ENCODE data around the gene GULP1.

Gene GULP1

GRCh38 chr2:188367164-188367563, 75.5 kb downstream of the GULP1 start:
- DNase-seq (ENCODE audit: low read depth) = no peak

GRCh38 chr2:188369365-188369764, 77.7 kb downstream of the GULP1 start:
- DNase-seq (ENCODE audit: low read depth) = peak; percentile 46

- DNase-seq (ENCODE audit: low read depth) = no peak
Observed at GRCh38 chr2:188378371-188378950, 86.8 kb downstream of the GULP1 start.

- no peak for DNase-seq (ENCODE audit: low read depth)
Observed at GRCh38 chr2:188379748-188380147, 88.1 kb downstream of the GULP1 start.

DNA sequence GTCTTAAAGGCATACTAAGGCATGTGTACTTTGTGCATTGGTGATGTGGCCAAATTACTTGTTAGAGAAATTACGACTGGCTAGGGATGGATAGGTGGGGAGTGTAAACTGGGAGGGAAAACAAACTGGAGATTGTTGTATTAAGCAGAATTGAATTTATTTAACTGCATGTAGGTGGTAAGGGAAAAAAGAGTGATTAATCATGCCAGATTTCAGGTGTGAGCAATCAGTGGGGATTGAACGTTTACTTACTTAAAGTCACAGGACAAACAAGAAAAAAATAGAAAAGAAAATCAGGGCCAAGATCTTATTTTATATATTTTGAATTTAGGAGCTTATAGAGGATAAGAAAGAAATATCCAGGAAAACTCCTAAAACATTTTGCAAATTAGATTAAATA, 88.6 kb downstream of the GULP1 start:
- DNase-seq (ENCODE audit: low read depth) = no peak

- DNase-seq (ENCODE audit: low read depth) = no peak
Observed at GRCh38 chr2:188381614-188382013, 89.9 kb downstream of the GULP1 start.

- no peak for DNase-seq (ENCODE audit: low read depth)
Observed at GRCh38 chr2:188382107-188382506, 90.4 kb downstream of the GULP1 start.

DNA sequence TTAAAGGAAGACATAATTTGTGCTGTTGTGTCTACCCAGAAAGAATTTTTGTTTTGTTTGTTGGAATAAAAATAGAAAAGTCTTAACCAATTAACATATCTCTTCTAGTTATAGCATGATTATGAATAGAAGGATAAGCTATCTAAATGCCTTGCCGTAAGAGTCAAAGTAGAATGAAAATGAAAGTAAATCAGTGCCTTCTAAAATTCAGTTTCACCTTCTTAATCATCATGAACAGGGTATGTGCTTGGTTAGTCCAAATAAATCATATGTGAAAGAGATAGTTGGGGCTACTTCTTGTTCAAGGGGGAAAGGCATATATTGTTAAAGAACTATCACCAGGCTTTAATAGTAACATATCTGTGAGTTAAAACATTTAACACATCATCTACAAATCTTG, 91.5 kb downstream of the GULP1 start:
- DNase-seq (ENCODE audit: low read depth) = no peak

GRCh38 chr2:188385857-188386256, 94.2 kb downstream of the GULP1 start:
- no peak for DNase-seq (ENCODE audit: low read depth)

DNA sequence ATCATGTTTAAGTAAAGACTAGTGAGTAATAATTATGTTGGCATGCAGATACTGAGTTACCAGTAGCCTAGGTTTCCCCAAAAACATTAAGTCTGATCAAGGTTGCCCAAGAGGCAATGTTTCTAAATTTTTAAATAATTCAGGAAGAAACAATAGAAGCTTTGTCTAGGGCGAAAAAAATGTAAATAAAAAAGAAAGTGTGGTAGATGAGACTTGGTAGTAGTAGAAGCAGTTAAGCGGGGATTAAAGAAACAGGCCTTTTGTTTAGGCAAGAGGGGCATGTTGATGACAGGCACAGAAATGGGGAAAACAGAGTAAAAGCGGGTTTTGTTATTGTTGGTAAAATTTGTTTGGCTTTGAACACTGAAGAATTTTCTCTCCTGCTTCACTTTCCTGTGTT, 97.2 kb downstream of the GULP1 start:
- DNase-seq (ENCODE audit: low read depth) = no peak

GRCh38 chr2:188391354-188391753, 99.7 kb downstream of the GULP1 start:
- DNase-seq (ENCODE audit: low read depth) = no peak

- no peak for DNase-seq (ENCODE audit: low read depth)
Observed at GRCh38 chr2:188394931-188395472, 103.3 kb downstream of the GULP1 start.

DNA sequence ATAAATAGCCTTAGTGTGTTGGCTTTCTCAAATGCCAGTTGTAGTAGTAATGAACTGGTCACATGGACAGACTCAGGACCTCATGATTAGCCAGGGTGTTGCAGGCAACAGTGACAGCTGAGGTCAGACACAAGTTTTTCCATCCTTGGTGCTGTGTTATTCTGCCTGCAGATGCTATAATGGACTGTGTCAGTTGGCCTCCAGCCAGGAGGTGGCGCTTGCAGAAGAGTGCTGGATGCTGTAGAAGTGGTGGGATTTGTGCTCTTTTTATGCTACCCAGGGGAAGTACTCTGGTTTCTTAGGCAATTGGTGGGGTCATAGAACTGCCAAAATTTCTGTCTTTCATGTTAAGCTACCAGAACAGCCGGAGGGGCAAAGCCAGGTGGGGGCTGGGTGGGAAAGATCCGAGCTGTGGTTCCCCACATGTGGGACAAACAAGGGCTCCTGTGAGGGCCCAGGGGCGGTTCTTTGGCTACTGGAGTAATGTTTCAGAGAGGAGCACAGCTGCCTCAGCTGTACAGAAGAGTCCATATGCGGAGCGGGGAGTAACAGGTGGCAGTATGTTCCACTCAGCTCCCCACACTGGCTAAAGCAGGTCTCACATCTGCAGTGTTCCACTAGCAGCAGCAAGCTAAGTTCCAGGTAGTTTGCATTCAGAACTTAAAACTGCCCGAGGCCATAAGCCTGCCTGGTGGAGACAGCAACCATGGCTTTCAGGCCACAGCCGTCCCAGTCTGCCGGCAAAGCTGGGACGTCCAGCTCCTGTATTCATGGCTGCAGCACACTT, 104.4 kb downstream of the GULP1 start:
- DNase-seq (ENCODE audit: low read depth) = no peak

- DNase-seq (ENCODE audit: low read depth) = no peak
Observed at GRCh38 chr2:188399159-188399558, 107.5 kb downstream of the GULP1 start.

DNA sequence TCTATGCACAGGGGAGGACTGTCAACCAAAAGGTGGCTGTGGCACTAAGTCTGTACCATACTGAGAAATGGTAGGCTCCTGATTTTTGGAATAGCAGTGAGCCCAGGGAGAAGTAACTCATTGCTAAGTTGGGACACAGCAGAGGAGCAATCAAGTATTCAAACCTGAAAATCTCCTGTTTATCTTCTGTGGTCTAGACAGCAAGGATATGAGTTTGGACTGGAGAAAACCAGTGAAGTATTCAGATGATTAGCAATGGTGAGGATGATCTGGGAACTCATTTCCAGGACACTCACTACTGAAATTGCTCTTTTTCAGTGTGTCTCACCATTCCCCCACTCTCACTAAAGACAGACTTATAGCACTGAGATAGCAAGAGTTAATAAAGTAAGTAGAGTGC, 112.0 kb downstream of the GULP1 start:
- DNase-seq (ENCODE audit: low read depth) = no peak

DNA sequence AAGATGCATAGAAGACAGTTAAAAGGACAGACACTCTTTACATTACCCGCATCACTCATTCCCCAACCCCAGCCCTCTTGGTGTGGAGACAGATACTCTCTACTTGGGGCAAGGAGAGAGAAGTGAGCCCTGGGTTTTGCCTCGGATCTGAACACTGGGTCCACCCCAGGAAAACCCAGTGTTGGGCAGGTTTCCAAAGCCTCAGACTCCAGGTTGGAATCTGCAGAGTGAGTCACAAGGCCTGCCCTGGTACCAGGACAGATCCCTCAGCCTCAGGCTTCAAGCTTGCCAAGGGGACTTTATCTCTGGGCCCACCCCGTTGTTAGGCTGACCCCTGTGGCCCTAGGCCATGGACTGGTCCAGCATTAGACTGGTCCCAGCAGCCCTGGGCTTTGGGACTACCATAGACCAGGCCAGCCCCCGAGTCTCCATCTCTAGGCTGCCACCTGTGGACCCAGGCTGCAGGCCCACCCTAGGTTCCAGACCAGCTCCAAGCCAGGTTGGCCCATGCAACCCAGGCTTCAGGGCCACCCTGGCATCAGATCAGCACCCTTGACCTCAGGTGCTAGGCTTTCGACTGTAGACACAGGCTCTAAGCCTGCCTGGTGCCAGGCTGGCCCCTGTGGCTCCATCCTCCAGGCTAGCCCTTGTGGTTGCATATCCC, 112.8 kb downstream of the GULP1 start:
- no peak for DNase-seq (ENCODE audit: low read depth)

DNA sequence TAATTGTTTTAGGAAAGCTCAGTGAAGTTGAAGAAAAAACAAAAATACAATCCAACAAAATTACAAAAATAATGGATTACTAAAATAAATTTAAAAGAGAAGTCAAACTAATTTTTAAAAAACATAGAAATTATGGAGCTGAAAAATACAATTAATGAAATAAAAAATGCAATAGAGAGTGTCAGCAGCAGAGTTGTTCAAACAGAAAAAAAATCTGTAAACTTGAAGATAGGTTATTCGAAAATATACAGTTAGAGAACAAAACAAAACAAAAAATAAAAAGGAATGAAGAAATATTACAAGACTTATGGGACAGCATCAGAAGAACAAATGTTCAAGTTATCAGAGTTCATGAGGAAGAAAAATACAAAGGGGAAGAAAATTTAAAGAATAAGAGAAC, 114.7 kb downstream of the GULP1 start:
- DNase-seq (ENCODE audit: low read depth) = no peak

DNA sequence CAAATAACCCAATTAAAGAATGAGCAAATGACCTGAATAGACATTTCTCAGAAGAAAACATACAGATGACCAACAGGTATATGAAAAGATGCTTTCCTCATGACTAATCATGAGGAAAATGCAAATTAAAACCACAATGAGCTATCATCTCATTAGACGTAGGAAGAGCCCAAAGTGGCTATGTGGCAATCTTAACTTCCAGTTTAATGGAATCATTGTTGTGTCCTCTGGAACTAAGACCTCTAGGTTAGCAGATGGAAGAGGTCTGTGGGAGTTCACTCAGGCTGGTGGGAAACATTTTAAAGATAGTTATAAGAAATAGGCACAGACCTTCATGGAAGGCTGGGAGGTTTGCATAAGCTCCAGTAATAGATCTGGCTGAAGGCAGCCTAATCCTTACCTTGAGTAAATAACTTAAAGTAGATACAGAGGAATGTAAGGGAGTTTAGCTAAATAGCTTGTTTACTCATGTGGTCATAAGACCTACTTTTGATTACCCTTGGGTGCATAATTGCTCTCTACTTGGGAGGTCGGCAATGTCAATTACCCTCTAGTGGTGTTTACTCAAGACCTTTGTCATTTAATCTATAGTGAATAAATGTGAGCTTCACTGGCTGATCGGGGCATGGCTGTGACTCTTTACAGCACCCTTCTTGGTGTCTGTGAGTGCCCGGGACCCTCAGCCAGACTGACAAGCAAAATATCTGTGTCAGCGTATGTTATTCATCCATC, 119.0 kb downstream of the GULP1 start:
- DNase-seq (ENCODE audit: low read depth) = no peak

DNA sequence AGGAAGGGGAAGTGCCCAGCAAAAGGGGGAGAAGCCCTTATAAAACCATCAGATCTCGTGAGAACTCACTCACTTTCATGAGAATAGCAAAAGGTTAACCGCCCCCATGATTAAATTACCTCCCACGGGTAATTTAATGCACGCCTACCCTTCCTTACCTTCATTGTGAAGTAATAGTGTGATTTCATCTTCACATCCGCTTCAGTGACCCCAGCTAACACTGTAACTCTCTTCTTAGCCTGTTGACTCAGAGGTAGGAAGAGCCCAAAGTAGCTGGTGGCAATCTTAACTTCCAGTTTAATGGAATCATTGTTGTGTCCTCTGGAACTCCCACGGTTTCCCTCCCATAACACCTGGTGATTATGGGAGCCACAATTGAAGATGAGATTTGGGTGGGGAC, 120.5 kb downstream of the GULP1 start:
- no peak for DNase-seq (ENCODE audit: low read depth)

DNA sequence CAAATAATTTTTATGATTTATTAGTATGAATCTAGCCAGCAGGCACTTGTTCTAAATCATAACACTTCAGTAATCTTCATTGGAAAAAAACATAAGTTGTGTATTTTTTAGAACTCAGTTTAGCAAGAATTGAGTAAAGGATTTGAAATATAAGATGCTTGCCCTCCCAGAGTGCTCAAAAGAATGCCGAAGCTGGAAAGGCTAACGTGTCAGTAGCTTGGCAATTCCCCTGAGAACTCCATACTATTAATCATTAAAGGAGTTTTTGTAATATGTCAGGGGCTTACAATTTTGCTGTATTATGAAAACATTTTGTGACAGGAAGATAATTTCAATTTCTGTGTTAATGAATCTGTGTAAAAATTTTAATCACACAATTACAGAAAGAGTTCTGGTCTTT, 122.7 kb downstream of the GULP1 start:
- DNase-seq (ENCODE audit: low read depth) = peak; percentile 27

DNA sequence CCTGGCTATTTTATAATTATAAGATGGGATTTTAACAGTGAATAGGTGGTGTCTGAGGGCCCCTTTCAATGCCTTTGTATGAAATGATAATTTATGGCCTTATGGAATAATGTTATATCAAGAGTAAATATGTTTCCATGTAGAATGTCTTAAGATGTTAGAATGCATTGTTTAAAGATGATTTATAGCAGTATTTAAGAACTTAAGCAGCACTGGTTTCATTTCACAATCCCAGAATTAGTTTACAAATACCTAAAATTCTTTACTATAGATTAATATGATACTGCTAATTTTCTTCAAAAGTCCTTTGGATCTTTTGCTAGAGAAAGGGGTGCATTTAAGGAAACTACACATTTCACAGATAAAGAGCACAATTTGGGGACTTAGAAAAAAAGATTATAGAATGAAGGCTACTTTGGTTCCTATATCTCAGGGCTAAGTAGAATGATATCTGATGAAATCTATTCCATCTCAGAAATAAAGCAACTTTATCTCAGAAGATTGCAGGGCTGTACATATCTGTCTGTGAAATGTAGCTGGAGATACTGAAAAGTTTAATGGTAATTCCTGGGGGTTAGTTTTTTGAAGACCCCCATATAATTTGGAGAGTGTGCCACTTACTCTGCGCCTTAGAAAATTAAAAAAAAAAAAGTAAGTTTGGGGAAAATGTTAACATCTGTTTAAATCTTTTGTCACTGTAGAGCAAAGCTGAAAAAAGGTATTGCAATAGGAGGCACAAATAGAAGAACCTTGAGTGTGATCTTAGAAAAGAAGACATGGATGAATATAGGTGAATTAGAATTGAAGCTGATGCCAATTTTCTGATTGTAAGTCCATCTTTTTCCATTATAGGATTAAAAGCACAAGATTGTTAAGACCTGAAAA, 123.4 kb downstream of the GULP1 start:
- no peak for DNase-seq (ENCODE audit: low read depth)

GRCh38 chr2:188415754-188416083, 124.0 kb downstream of the GULP1 start:
- no peak for DNase-seq (ENCODE audit: low read depth)
